ENCODE results near the gene PSKH1. TPM values are rescaled to one million over a fixed set of nuclear protein-coding genes. Genes with fewer than 3 reads are reported as not detected.

PSKH1 gene
- total RNA-seq, 2 donors from 2014 or later = 32.1 to 37.4 TPM

DNA sequence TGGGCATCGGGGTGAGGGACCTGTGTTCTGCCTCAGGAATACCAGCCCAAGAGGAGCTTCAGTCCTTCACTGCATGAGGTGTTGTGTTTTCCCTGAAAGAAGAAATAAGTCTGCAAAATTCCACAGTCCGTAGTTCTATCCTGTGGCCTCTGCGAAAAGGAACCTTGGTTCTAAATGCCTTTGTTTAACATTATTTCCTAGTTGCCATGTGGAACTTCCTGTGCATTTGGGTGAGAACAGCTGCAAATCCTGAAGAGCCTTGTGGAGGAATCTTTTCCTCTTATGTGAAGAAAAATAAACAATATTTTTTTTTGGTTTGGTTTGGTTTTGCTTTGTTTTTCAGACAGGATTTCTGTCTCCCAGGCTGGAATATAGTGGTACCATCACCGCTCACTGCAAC, 9.8 kb downstream of the PSKH1 start:
- no peak overlapping the region for H3K27ac ChIP-seq (ENCODE audit: low read depth, low read length)
- H3K9ac ChIP-seq (ENCODE audit: extremely low read depth, low read length, poor library complexity, severe bottlenecking) = no peak overlapping the region
- TF ChIP-seq, protein P1, sequence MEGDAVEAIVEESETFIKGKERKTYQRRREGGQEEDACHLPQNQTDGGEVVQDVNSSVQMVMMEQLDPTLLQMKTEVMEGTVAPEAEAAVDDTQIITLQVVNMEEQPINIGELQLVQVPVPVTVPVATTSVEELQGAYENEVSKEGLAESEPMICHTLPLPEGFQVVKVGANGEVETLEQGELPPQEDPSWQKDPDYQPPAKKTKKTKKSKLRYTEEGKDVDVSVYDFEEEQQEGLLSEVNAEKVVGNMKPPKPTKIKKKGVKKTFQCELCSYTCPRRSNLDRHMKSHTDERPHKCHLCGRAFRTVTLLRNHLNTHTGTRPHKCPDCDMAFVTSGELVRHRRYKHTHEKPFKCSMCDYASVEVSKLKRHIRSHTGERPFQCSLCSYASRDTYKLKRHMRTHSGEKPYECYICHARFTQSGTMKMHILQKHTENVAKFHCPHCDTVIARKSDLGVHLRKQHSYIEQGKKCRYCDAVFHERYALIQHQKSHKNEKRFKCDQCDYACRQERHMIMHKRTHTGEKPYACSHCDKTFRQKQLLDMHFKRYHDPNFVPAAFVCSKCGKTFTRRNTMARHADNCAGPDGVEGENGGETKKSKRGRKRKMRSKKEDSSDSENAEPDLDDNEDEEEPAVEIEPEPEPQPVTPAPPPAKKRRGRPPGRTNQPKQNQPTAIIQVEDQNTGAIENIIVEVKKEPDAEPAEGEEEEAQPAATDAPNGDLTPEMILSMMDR (conservative IDR thresholded peaks at IDR 0.05) = no peak
- Mint-ChIP-seq H3K27me3 (ENCODE audit: insufficient read depth) (no peaks in the 10 kb centered on the region), H3K36me3 (ENCODE audit: low read depth) (peaks cover 15% of the 10 kb centered on the region), H3K4me3 (no peak overlapping the region), H3K4me1 (no peaks in the 10 kb centered on the region), H3K27ac (no peak overlapping the region), H3K9me3 (no peaks in the 10 kb centered on the region)
- H3K9me3 ChIP-seq (ENCODE audit: control insufficient read depth, low read length) = no peaks in the 10 kb centered on the region
- H3K27me3 ChIP-seq (ENCODE audit: control insufficient read depth, insufficient read depth, low read length, poor library complexity, severe bottlenecking) = no peaks in the 10 kb centered on the region
- WGBS, 2 experiments (ENCODE audit: insufficient coverage in 1 of 2, insufficient read length in 1 of 2) = 91 to 95% methylated on average over 3 to 4 of the region's 4 CpGs
- DNase-seq = no peak
- H3K4me1 ChIP-seq (ENCODE audit: control insufficient read depth, insufficient read depth, low read length) = no peaks in the 10 kb centered on the region
- peaks cover 7% of the 10 kb centered on the region for H3K36me3 ChIP-seq (ENCODE audit: control insufficient read depth, insufficient read depth, low read length)
- no peak overlapping the region for H3K4me3 ChIP-seq (ENCODE audit: low read length)

DNA sequence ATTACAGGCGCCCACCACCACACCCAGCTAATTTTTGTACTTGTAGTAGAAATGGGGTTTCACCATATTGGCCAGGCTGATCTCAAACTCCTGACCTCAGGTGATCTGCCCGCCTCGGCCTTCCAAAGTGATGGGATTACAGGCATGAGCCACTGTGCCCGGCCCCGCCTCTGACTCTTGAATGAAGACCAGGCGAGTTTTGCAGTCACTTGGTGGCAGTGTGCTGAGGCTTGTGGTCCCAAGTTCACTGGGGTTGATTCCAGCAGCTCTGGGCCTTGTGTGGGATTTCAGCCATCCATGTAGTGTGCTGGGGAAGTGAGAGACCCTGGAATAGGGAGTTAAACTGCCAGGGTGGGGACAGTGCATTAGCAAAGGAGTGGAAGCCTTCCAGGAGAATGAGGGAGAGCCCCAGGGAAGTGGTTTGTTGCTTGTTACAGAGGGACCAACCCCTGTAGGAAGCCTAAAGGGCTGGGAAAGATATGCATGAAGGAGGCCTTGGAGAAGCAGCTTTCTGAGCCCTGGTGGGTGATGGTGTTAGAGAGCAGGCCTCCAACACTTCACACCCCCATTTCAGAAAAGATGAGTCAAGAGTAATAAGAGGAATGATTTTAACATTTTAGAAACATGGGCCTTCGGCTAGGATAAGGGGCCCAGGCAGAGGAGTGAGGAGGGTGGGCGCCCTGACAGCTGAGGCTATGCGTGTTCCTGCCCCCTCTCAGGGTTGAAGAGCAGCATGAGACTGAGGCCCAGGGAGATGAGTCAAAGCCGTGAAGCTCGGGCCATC, 14.5 kb downstream of the PSKH1 start:
- Histone ChIP-seq H3K9me3 (ENCODE audit: control insufficient read depth, low read length) (no peaks in the 10 kb centered on the region), H3K9ac (ENCODE audit: extremely low read depth, low read length, poor library complexity, severe bottlenecking) (no peak overlapping the region), H3K4me1 (ENCODE audit: control insufficient read depth, insufficient read depth, low read length) (no peaks in the 10 kb centered on the region), H3K4me3 (ENCODE audit: low read length) (no peak overlapping the region), H3K27me3 (ENCODE audit: control insufficient read depth, insufficient read depth, low read length, poor library complexity, severe bottlenecking) (no peaks in the 10 kb centered on the region), H3K27ac (ENCODE audit: low read depth, low read length) (no peak overlapping the region), H3K36me3 (ENCODE audit: control insufficient read depth, insufficient read depth, low read length) (peaks cover 27% of the 10 kb centered on the region)
- Mint-ChIP-seq H3K9me3 (no peaks in the 10 kb centered on the region), H3K36me3 (ENCODE audit: low read depth) (peaks cover 35% of the 10 kb centered on the region), H3K4me1 (no peaks in the 10 kb centered on the region), H3K27ac (peak overlapping the region; percentile 26), H3K27me3 (ENCODE audit: insufficient read depth) (no peaks in the 10 kb centered on the region), H3K4me3 (no peak overlapping the region)
- WGBS, 2 experiments (ENCODE audit: insufficient coverage in 1 of 2, insufficient read length in 1 of 2) = 94% methylated on average over 9 to 10 of the region's 11 CpGs
- TF ChIP-seq, protein P1 (conservative IDR thresholded peaks at IDR 0.05) = no peak
- no peak for DNase-seq

DNA sequence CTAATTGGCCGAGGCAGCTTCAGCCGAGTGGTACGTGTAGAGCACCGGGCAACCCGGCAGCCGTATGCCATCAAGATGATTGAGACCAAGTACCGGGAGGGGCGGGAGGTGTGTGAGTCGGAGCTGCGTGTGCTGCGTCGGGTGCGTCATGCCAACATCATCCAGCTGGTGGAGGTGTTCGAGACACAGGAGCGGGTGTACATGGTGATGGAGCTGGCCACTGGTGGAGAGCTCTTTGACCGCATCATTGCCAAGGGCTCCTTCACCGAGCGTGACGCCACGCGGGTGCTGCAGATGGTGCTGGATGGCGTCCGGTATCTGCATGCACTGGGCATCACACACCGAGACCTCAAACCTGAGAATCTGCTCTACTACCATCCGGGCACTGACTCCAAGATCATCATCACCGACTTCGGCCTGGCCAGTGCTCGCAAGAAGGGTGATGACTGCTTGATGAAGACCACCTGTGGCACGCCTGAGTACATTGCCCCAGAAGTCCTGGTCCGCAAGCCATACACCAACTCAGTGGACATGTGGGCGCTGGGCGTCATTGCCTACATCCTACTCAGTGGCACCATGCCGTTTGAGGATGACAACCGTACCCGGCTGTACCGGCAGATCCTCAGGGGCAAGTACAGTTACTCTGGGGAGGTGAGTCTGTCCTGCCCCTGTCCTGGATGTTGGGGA, 16.1 kb downstream of the PSKH1 start:
- Histone ChIP-seq H3K27me3 (ENCODE audit: control insufficient read depth, insufficient read depth, low read length, poor library complexity, severe bottlenecking) (no peaks in the 10 kb centered on the region), H3K36me3 (ENCODE audit: control insufficient read depth, insufficient read depth, low read length) (peaks cover 20% of the 10 kb centered on the region), H3K27ac (ENCODE audit: low read depth, low read length) (no peak overlapping the region), H3K4me3 (ENCODE audit: low read length) (no peak overlapping the region), H3K9me3 (ENCODE audit: control insufficient read depth, low read length) (no peaks in the 10 kb centered on the region), H3K9ac (ENCODE audit: extremely low read depth, low read length, poor library complexity, severe bottlenecking) (no peak overlapping the region), H3K4me1 (ENCODE audit: control insufficient read depth, insufficient read depth, low read length) (no peaks in the 10 kb centered on the region)
- WGBS, 2 experiments (ENCODE audit: insufficient coverage in 1 of 2, insufficient read length in 1 of 2) = 95 to 97% methylated on average over 35 to 36 of the region's 36 CpGs
- Mint-ChIP-seq H3K4me1 (peaks cover 5% of the 10 kb centered on the region), H3K9me3 (no peaks in the 10 kb centered on the region), H3K4me3 (no peak overlapping the region), H3K36me3 (ENCODE audit: low read depth) (peaks cover 28% of the 10 kb centered on the region), H3K27ac (peak overlapping the region; percentile 44), H3K27me3 (ENCODE audit: insufficient read depth) (no peaks in the 10 kb centered on the region)
- TF ChIP-seq, protein P1 (conservative IDR thresholded peaks at IDR 0.05) = no peak
- no peak for DNase-seq
